Measurements from ENCODE around the gene PC. TPM values are rescaled to one million over a fixed set of nuclear protein-coding genes. Genes with fewer than 3 reads are reported as not detected.

Gene PC
- total and polyA plus RNA-seq, 9 of the 15 experiments (the other 6 are each of a cell fraction or from before 2014, with no cell fraction given), result 0.94 to 38.0 (median 8.7) TPM

GRCh38 chr11:66987158-66987620 is 29.0 kb upstream of the PC start (continued):
- TF ChIP-seq FOXP4 (CRISPR knock-in tag; IDR thresholded peaks at IDR 0.05; ENCODE audit: borderline replicate concordance) (no peak), ZNF282 (CRISPR knock-in tag; IDR thresholded peaks at IDR 0.05) (no peak), SMARCA5 (IDR thresholded peaks at IDR 0.05) (peak; percentile 78; the same call in 1 of the 2 replicates), RAD51 (IDR thresholded peaks at IDR 0.05; ENCODE audit: borderline replicate concordance, low read depth) (peak; percentile 14; the same call in 1 of the 2 replicates), KAT7 (CRISPR knock-in tag; IDR thresholded peaks at IDR 0.05; ENCODE audit: borderline replicate concordance) (no peak), EGR1 (conservative IDR thresholded peaks at IDR 0.05) (no peak), ZNF174 (CRISPR knock-in tag; IDR thresholded peaks at IDR 0.05) (no peak), XRCC5 (IDR thresholded peaks at IDR 0.05; ENCODE audit: low read depth, low read length) (no peak), ZNF121 (CRISPR knock-in tag; conservative IDR thresholded peaks at IDR 0.05) (no peak), PCBP1 (IDR thresholded peaks at IDR 0.05; ENCODE audit: low read depth, low read length, poor library complexity, severe bottlenecking) (no peak), MLLT1 (IDR thresholded peaks at IDR 0.05) (no peak), EHMT2 (IDR thresholded peaks at IDR 0.05) (no peak)
